Measurements from ENCODE around the gene SRC. TPM values are rescaled to one million over a fixed set of nuclear protein-coding genes. Genes with fewer than 3 reads are reported as not detected.

The SRC gene
- total RNA-seq, 1 donor from 2014 or later: 15.4 TPM

GRCh38 chr20:37364927-37365272 lies 19.0 kb downstream of the SRC start:
- no peaks in the 10 kb centered on the region for H3K27me3 ChIP-seq
- Mint-ChIP-seq H3K4me1 (peaks cover 12% of the 10 kb centered on the region), H3K27ac (peak overlapping the region; percentile 91), H3K27me3 (ENCODE audit: insufficient read depth, low read depth) (no peaks in the 10 kb centered on the region), H3K9me3 (no peaks in the 10 kb centered on the region), H3K36me3 (peaks cover 28% of the 10 kb centered on the region), H3K4me3 (no peak overlapping the region)
- peaks cover 14% of the 10 kb centered on the region for H3K36me3 ChIP-seq
- no peak overlapping the region for H2AFZ ChIP-seq (replicated peaks)
- no peak overlapping the region for H3K27ac ChIP-seq
- TF ChIP-seq EZH2 (IDR thresholded peaks at IDR 0.05) (no peak), EZH2phosphoT487 (IDR thresholded peaks at IDR 0.05) (no peak)
- TF ChIP-seq, protein P1, sequence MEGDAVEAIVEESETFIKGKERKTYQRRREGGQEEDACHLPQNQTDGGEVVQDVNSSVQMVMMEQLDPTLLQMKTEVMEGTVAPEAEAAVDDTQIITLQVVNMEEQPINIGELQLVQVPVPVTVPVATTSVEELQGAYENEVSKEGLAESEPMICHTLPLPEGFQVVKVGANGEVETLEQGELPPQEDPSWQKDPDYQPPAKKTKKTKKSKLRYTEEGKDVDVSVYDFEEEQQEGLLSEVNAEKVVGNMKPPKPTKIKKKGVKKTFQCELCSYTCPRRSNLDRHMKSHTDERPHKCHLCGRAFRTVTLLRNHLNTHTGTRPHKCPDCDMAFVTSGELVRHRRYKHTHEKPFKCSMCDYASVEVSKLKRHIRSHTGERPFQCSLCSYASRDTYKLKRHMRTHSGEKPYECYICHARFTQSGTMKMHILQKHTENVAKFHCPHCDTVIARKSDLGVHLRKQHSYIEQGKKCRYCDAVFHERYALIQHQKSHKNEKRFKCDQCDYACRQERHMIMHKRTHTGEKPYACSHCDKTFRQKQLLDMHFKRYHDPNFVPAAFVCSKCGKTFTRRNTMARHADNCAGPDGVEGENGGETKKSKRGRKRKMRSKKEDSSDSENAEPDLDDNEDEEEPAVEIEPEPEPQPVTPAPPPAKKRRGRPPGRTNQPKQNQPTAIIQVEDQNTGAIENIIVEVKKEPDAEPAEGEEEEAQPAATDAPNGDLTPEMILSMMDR (IDR thresholded peaks at IDR 0.05): no peak
- H3K4me3 ChIP-seq: no peak overlapping the region
- no peaks in the 10 kb centered on the region for H3K9me3 ChIP-seq (ENCODE audit: low read depth)
- peaks cover 19% of the 10 kb centered on the region for H3F3A ChIP-seq (ENCODE audit: low read depth)
- peaks cover 40% of the 10 kb centered on the region for H3K79me2 ChIP-seq (ENCODE audit: low read depth)
- no peak overlapping the region for H3K4me2 ChIP-seq
- no peak for DNase-seq (ENCODE audit: low spot score)
- H4K20me1 ChIP-seq (ENCODE audit: low read depth): peaks cover 55% of the 10 kb centered on the region
- H3K4me1 ChIP-seq: no peaks in the 10 kb centered on the region
- no peak overlapping the region for H3K9ac ChIP-seq

- no peaks in the 10 kb centered on the region for H3K9me3 ChIP-seq (ENCODE audit: low read depth)
- H4K20me1 ChIP-seq (ENCODE audit: low read depth): peaks cover 48% of the 10 kb centered on the region
- H3K4me3 Mint-ChIP-seq: no peak overlapping the region
- H3K36me3 Mint-ChIP-seq: peaks cover 28% of the 10 kb centered on the region
- no peaks in the 10 kb centered on the region for H3K4me1 ChIP-seq
- H3K79me2 ChIP-seq (ENCODE audit: low read depth): peaks cover 38% of the 10 kb centered on the region
- no peak overlapping the region for H2AFZ ChIP-seq (replicated peaks)
- TF ChIP-seq EZH2 (IDR thresholded peaks at IDR 0.05) (no peak), EZH2phosphoT487 (IDR thresholded peaks at IDR 0.05) (no peak)
- TF ChIP-seq, protein P1 (IDR thresholded peaks at IDR 0.05): no peak
- peaks cover 19% of the 10 kb centered on the region for H3F3A ChIP-seq (ENCODE audit: low read depth)
- peaks cover 9% of the 10 kb centered on the region for H3K4me1 Mint-ChIP-seq
- no peak overlapping the region for H3K27ac ChIP-seq
- peaks cover 14% of the 10 kb centered on the region for H3K36me3 ChIP-seq
- no peaks in the 10 kb centered on the region for H3K27me3 ChIP-seq
- H3K27me3 Mint-ChIP-seq (ENCODE audit: insufficient read depth, low read depth): no peaks in the 10 kb centered on the region
- DNase-seq (ENCODE audit: low spot score): no peak
- no peak overlapping the region for H3K9ac ChIP-seq
- H3K4me3 ChIP-seq: no peak overlapping the region
- no peaks in the 10 kb centered on the region for H3K9me3 Mint-ChIP-seq
- no peak overlapping the region for H3K4me2 ChIP-seq
- no peak overlapping the region for H3K27ac Mint-ChIP-seq
Measured at GRCh38 chr20:37365760-37366638, 20.1 kb downstream of the SRC start.

GRCh38 chr20:37366743-37367142 lies 20.8 kb downstream of the SRC start:
- Mint-ChIP-seq H3K27me3 (ENCODE audit: insufficient read depth, low read depth) (no peaks in the 10 kb centered on the region), H3K27ac (no peak overlapping the region), H3K4me1 (peaks cover 9% of the 10 kb centered on the region), H3K4me3 (no peak overlapping the region), H3K36me3 (peaks cover 28% of the 10 kb centered on the region), H3K9me3 (no peaks in the 10 kb centered on the region)
- Histone ChIP-seq H3K4me2 (no peak overlapping the region), H3K79me2 (ENCODE audit: low read depth) (peaks cover 32% of the 10 kb centered on the region), H4K20me1 (ENCODE audit: low read depth) (peaks cover 45% of the 10 kb centered on the region), H3K36me3 (peaks cover 14% of the 10 kb centered on the region), H3K27me3 (no peaks in the 10 kb centered on the region), H3K4me3 (no peak overlapping the region), H3K9ac (no peak overlapping the region), H3K4me1 (no peaks in the 10 kb centered on the region), H2AFZ (replicated peaks) (no peak overlapping the region), H3F3A (ENCODE audit: low read depth) (peaks cover 19% of the 10 kb centered on the region), H3K9me3 (ENCODE audit: low read depth) (no peaks in the 10 kb centered on the region), H3K27ac (no peak overlapping the region)
- DNase-seq (ENCODE audit: low spot score): no peak
- TF ChIP-seq EZH2phosphoT487 (IDR thresholded peaks at IDR 0.05) (no peak), EZH2 (IDR thresholded peaks at IDR 0.05) (no peak)
- TF ChIP-seq, protein P1 (IDR thresholded peaks at IDR 0.05): no peak
